ENCODE measurements around the gene DOHH.
"Not testable (repeated sequence)": the region's sequence is repeated elsewhere in the genome, so short reads cannot be mapped to it uniquely, and the experiment has no call there.

The DOHH gene

DNA sequence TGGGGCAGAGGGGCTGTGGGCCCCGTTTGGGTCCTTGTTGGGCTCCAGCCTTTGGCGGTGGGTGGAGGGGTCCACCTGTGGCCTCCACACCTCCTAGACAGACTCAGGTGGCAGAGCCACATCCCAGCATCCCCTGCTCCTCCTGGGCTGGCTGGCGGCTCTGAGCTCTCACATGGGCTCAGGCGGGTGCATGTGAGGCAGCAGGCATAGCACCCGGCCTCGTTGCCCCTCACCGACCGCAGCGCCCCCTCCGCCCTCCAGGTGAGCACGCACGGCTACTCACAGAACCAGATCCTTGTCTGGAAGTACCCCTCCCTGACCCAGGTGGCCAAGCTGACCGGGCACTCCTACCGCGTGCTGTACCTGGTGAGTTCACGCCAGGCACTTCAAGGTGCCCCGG, 32.6 kb upstream of the DOHH start:
- TF ChIP-seq, protein P1, sequence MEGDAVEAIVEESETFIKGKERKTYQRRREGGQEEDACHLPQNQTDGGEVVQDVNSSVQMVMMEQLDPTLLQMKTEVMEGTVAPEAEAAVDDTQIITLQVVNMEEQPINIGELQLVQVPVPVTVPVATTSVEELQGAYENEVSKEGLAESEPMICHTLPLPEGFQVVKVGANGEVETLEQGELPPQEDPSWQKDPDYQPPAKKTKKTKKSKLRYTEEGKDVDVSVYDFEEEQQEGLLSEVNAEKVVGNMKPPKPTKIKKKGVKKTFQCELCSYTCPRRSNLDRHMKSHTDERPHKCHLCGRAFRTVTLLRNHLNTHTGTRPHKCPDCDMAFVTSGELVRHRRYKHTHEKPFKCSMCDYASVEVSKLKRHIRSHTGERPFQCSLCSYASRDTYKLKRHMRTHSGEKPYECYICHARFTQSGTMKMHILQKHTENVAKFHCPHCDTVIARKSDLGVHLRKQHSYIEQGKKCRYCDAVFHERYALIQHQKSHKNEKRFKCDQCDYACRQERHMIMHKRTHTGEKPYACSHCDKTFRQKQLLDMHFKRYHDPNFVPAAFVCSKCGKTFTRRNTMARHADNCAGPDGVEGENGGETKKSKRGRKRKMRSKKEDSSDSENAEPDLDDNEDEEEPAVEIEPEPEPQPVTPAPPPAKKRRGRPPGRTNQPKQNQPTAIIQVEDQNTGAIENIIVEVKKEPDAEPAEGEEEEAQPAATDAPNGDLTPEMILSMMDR (IDR thresholded peaks at IDR 0.05; ENCODE audit: unreplicated experiment in 3 of 3): no peak
- Mint-ChIP-seq H3K4me1 (no peaks in the 10 kb centered on the region), H3K36me3 (ENCODE audit: low read depth) (peaks cover 22% of the 10 kb centered on the region), H3K9me3 (no peaks in the 10 kb centered on the region), H3K27me3 (ENCODE audit: low read depth) (no peaks in the 10 kb centered on the region), H3K27ac (no peak overlapping the region), H3K4me3 (no peak overlapping the region)

DNA sequence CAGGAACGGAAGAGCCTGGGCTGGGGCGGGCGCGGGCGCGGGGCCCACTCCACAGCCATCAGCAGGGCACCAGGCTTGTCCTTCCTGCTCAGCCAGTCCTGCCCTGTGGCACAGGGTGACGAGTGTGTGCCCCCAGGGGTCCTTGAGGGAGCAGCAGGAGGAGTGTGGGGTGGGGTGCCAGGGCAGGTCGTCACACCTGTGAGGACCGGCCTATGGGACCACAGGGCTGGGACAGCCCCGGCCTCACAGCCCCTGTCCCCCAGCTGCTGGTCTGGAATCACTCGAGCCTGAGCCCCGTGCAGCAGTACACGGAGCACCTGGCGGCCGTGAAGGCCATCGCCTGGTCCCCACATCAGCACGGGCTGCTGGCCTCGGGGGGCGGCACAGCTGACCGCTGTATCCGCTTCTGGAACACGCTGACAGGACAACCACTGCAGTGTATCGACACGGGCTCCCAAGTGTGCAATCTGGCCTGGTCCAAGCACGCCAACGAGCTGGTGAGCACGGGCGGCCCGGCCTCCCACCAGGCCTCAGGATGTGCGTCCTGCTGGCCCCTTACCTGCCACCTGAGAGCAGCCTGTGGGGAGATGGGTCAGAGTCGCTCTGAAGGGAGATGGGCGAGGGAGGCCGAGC, 31.8 kb upstream of the DOHH start:
- Mint-ChIP-seq H3K4me3 (no peak overlapping the region), H3K9me3 (no peaks in the 10 kb centered on the region), H3K36me3 (ENCODE audit: low read depth) (peaks cover 22% of the 10 kb centered on the region), H3K27me3 (ENCODE audit: low read depth) (no peaks in the 10 kb centered on the region), H3K27ac (no peak overlapping the region), H3K4me1 (no peaks in the 10 kb centered on the region)
- TF ChIP-seq, protein P1 (IDR thresholded peaks at IDR 0.05; ENCODE audit: unreplicated experiment in 3 of 3): no peak

DNA sequence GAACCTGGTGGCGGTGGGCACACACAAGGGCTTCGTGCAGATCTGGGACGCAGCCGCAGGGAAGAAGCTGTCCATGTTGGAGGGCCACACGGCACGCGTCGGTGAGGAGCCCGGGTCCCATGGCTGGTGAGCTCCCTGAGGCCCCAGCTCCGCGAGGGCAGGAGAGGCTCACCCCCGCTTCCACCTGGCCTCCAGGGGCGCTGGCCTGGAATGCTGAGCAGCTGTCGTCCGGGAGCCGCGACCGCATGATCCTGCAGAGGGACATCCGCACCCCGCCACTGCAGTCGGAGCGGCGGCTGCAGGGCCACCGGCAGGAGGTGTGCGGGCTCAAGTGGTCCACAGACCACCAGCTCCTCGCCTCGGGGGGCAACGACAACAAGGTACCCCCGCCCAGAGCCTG, 31.2 kb upstream of the DOHH start:
- H3K27ac Mint-ChIP-seq: no peak overlapping the region
- H3K27me3 Mint-ChIP-seq (ENCODE audit: low read depth): no peaks in the 10 kb centered on the region
- no peak overlapping the region for H3K4me3 Mint-ChIP-seq
- no peaks in the 10 kb centered on the region for H3K9me3 Mint-ChIP-seq
- H3K36me3 Mint-ChIP-seq (ENCODE audit: low read depth): peaks cover 26% of the 10 kb centered on the region
- no peaks in the 10 kb centered on the region for H3K4me1 Mint-ChIP-seq
- TF ChIP-seq, protein P1 (IDR thresholded peaks at IDR 0.05; ENCODE audit: unreplicated experiment in 3 of 3): no peak

DNA sequence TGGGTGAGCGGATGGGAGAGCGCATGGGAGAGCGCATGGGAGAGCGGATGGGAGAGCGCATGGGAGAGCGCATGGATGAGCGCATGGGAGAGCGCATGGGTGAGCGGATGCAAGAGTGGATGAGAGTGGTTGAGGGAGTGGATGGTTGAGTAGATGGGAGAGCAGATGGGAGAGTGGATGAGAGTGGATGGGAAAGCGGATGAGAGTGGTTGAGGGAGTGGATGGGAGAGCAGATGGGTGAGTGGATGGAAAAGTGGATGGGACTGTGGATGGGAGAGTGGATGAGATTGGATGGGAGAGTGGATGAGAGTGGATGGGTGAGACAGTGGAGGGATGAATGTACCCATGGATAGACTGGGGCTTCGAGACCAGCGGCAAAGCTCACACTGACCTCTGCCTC, 29.9 kb upstream of the DOHH start:
- TF ChIP-seq, protein P1 (IDR thresholded peaks at IDR 0.05; ENCODE audit: unreplicated experiment in 3 of 3): no peak
- no peak overlapping the region for H3K4me3 Mint-ChIP-seq

DNA sequence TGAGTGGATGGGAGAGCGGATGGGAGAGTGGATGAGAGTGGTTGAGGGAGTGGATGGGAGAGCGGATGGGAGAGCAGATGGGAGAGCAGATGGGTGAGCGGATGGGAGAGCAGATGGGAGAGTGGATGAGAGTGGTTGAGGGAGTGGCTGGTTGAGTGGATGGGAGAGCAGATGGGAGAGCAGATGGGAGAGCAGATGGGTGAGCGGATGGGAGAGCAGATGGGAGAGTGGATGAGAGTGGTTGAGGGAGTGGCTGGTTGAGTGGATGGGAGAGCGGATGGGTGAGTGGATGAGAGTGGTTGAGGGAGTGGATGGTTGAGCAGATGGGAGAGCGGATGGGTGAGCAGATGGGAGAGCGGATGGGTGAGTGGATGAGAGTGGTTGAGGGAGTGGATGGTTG, 28.8 kb upstream of the DOHH start:
- not testable (repeated sequence) for H3K27me3 Mint-ChIP-seq (ENCODE audit: low read depth); H3K4me1 Mint-ChIP-seq; H3K9me3 Mint-ChIP-seq; H3K4me3 Mint-ChIP-seq; H3K27ac Mint-ChIP-seq
- peaks cover 21% of the 10 kb centered on the region for H3K36me3 Mint-ChIP-seq (ENCODE audit: low read depth)

More for the DNA sequence above, 29.9 kb upstream of the DOHH start:
- no peak overlapping the region for H3K27ac Mint-ChIP-seq
- no peaks in the 10 kb centered on the region for H3K4me1 Mint-ChIP-seq
- H3K27me3 Mint-ChIP-seq (ENCODE audit: low read depth): no peaks in the 10 kb centered on the region
- peaks cover 26% of the 10 kb centered on the region for H3K36me3 Mint-ChIP-seq (ENCODE audit: low read depth)
- H3K9me3 Mint-ChIP-seq: no peaks in the 10 kb centered on the region

DNA sequence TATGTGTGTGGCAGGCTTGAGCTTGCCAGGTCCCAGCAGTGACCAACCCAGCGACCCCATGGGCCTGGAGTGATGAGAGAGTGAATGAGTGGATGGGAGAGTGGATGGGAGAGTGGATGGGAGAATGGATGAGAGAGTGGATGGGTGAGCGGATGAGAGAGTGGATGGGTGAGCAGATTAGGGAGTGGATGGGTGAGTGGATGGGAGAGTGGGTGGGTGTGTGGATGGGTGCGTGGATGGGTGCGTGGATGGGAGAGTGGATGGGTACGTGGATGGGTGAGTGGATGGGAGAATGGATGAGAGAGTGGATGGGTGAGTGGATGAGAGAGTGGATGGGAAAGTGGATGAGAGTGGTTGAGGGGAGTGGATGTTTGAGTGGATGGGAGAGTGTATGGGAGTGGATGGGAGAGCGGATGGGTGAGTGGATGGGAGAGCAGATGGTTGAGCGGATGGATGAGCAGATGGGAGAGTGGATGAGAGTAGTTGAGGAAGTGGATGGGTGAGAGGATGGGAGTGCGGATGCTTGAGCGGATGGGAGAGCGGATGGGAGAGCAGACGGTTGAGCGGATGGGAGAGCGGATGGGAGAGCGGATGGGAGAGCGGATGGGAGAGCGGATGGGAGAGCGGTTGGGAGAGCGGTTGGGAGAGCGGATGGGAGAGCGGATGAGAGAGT, 28.2 kb upstream of the DOHH start:
- Mint-ChIP-seq H3K4me1 (no peaks in the 10 kb centered on the region), H3K36me3 (ENCODE audit: low read depth) (peaks cover 19% of the 10 kb centered on the region), H3K27ac (no peak overlapping the region), H3K4me3 (no peak overlapping the region), H3K27me3 (ENCODE audit: low read depth) (no peaks in the 10 kb centered on the region), H3K9me3 (no peaks in the 10 kb centered on the region)
- TF ChIP-seq, protein P1 (IDR thresholded peaks at IDR 0.05; ENCODE audit: unreplicated experiment in 3 of 3): no peak

Data from nephron (organoid).